RWPE2 (cell line): Measurements from ENCODE around the gene LAMA2.

Experiments
- ATAC-seq: fragments of 200-7000 bp; cut with Tn5 transposase; 3 replicates; pipeline ENCODE4 v1.9.1; 2021; ENCODE audit warnings: low read depth
- DNase-seq: peaks from one replicate; pipeline ENCODE4 v3.0.0-alpha.2; 2020; ENCODE audit warnings: low spot score
- H3K27ac ChIP-seq: fragments of 450-650 bp; 2 replicates; pipeline ENCODE4 v1.5.1; 2017; ENCODE audit warnings: mild to moderate bottlenecking; ENCODE audit not compliant: poor library complexity, severe bottlenecking
- H3K27me3 ChIP-seq: fragments of 250-450 bp; sonication (Bioruptor Pico); 2 replicates; pipeline ENCODE4 v1.5.1; 2021; ENCODE audit warnings: mild to moderate bottlenecking, moderate library complexity; ENCODE audit not compliant: insufficient read depth, poor library complexity, severe bottlenecking
- H3K36me3 ChIP-seq: fragments of 250-450 bp; sonication (Bioruptor Pico); 2 replicates; pipeline ENCODE4 v1.5.1; 2020; ENCODE audit warnings: low read depth, mild to moderate bottlenecking, moderate library complexity
- H3K4me1 ChIP-seq: fragments of 250-450 bp; sonication (Bioruptor Pico); 2 replicates; pipeline ENCODE4 v1.5.1; 2021; ENCODE audit warnings: mild to moderate bottlenecking, moderate library complexity; ENCODE audit not compliant: insufficient read depth, poor library complexity, severe bottlenecking
- H3K4me3 ChIP-seq: fragments of 250-450 bp; sonication (Bioruptor Pico); 2 replicates; pipeline ENCODE4 v1.5.1; 2021; ENCODE audit warnings: mild to moderate bottlenecking, moderate library complexity; ENCODE audit not compliant: severe bottlenecking
- H3K9me3 ChIP-seq: fragments of 250-450 bp; sonication (Bioruptor Pico); 2 replicates; pipeline ENCODE4 v1.5.1; 2021; ENCODE audit warnings: mild to moderate bottlenecking, moderate library complexity; ENCODE audit not compliant: severe bottlenecking
- CTCF ChIP-seq: fragments of 450-650 bp; IDR thresholded peaks from one replicate; pipeline ENCODE4 v1.5.1; 2017; ENCODE audit warnings: mild to moderate bottlenecking, moderate library complexity; ENCODE audit not compliant: poor library complexity, severe bottlenecking

Gene LAMA2

GRCh38 chr6:128882991-128883611, at the start of gene LAMA2:
LAMA2 (plus strand) TSS chr6:128883138; CDS start chr6:128883246, 108 bp downstream.
- DNase-seq (no peak), ATAC-seq (peak; percentile 79)
- Histone ChIP-seq H3K36me3 (no peaks in the 10 kb centered on the region), H3K27me3 (peaks cover 8% of the 10 kb centered on the region), H3K27ac (no peak within 1 kb of the TSS), H3K4me1 (no peaks in the 10 kb centered on the region), H3K9me3 (no peaks in the 10 kb centered on the region), H3K4me3 (peak within 1 kb of the TSS; percentile 18)
- peak; percentile 5 for TF ChIP-seq CTCF

GRCh38 chr6:128836761-128837160, 46.2 kb upstream of the LAMA2 start:
- Histone ChIP-seq H3K4me1 (no peaks in the 10 kb centered on the region), H3K36me3 (no peaks in the 10 kb centered on the region), H3K9me3 (no peaks in the 10 kb centered on the region), H3K27me3 (no peaks in the 10 kb centered on the region), H3K27ac (no peak overlapping the region), H3K4me3 (no peak overlapping the region)
- DNase-seq (no peak), ATAC-seq (no peak)
- no peak for TF ChIP-seq CTCF

DNA sequence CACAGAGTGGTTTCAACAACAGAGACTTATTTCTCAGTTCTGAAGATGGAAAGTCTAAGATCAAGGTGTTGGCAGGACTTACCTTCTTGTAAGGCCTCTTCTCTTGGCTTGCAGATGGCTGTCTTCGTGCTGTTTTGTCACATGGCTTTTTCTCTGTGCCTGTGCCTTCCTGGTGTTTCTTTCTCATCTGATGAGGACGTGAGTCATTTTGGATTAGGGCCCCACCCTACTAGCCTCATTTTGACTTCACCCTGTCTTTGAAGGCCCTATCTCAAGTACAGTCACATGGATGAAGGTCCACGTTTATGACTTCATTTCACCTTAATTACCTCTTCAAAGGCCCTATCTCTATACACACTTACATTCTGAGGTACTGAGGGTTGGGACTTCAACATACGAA, 41.4 kb upstream of the LAMA2 start:
- no peaks in the 10 kb centered on the region for H3K4me1 ChIP-seq
- H3K27me3 ChIP-seq: no peaks in the 10 kb centered on the region
- no peak overlapping the region for H3K4me3 ChIP-seq
- TF ChIP-seq CTCF: no peak
- H3K9me3 ChIP-seq: no peaks in the 10 kb centered on the region
- H3K27ac ChIP-seq: no peak overlapping the region
- H3K36me3 ChIP-seq: no peaks in the 10 kb centered on the region
- DNase-seq: no peak
- ATAC-seq: no peak

DNA sequence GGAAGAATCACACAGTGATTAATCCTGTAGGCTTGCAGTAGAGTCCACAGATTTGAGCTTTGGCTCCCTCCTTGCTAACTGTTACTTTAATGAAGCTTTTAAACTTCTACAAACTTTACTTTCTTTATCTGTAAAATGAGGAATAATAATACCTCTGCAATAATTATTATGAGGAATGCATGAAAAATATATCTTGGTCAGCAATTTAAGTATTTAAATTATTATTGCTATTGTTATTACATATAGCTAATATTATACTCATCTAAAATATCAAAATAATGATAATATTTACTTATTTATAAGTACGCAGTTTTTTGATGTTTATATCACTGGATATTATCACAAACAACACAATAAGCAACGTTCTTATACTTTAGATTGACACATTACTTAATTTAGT, 38.3 kb upstream of the LAMA2 start:
- H3K9me3 ChIP-seq: no peaks in the 10 kb centered on the region
- no peaks in the 10 kb centered on the region for H3K36me3 ChIP-seq
- no peak overlapping the region for H3K4me3 ChIP-seq
- H3K27ac ChIP-seq: no peak overlapping the region
- TF ChIP-seq CTCF: no peak
- ATAC-seq: no peak
- no peaks in the 10 kb centered on the region for H3K27me3 ChIP-seq
- no peaks in the 10 kb centered on the region for H3K4me1 ChIP-seq
- no peak for DNase-seq

DNA sequence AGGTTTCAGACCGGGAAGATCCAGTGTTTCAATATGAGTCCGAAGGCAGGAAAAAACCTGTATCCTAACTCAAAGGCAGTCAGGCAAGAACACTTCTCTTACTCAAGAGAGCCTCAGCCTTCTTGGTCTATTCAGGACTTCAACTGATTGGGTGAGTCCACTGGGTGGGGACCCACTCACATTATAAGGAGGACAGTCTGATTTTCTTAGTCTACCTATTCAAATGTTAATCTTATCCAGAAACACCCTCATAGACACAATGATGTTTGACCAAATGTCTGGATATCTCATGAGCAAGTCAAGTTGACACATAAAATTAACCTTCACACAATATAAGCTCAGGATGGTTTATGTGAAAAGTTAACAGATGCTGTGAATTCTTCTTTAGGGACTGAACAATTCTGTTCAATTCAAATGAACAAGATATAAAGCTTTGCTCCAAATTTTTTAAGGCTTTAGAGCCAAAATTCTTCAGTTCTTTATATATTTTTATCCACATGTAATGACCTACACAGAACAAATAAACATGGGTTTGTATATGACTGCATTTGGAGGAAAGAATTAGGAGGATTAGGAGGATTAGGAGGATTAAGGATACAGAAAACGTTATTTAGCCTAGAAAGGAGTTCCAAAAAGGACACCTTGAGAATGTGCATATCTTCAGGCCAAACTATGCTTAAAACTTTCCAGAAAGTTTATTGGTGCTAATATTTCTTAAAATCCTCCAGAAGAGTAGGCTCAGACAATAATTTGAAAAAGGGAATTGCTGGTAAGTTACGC, 35.3 kb upstream of the LAMA2 start:
- Histone ChIP-seq H3K27me3 (no peaks in the 10 kb centered on the region), H3K4me3 (no peak overlapping the region), H3K36me3 (no peaks in the 10 kb centered on the region), H3K4me1 (no peaks in the 10 kb centered on the region), H3K27ac (no peak overlapping the region), H3K9me3 (no peaks in the 10 kb centered on the region)
- TF ChIP-seq CTCF: no peak
- DNase-seq (no peak), ATAC-seq (no peak)
